GM10248 (cell line): ENCODE results near the gene PADI1.

Experiments used
- CTCF ChIA-PET: fragments of 300-600 bp; sonication (Branson Sonifier 250); formaldehyde crosslinking; extraction: SDS; loops from one replicate; lab custom pipeline; 2021; ENCODE audit warnings: antibody characterized with exemption; lab: Yijun Ruan, JAX
- POLR2A ChIA-PET: fragments of 350-650 bp; sonication (Branson Sonifier 250); formaldehyde crosslinking; extraction: SDS; loops from one replicate; lab custom pipeline; 2020; ENCODE audit warnings: antibody characterized with exemption; lab: Yijun Ruan, JAX
- DNase-seq: peaks from one replicate; pipeline ENCODE4 v3.0.0; 2012; ENCODE audit errors: extremely low spot score
- CTCF ChIP-seq: IDR thresholded peaks from 2 replicates; pipeline ENCODE4 v1.5.1; 2012; ENCODE audit warnings: mild to moderate bottlenecking, low read depth; ENCODE audit errors: extremely low read depth, missing control alignments, control extremely low read depth

The PADI1 gene

GRCh38 chr1:17246971-17247370, 42.0 kb downstream of the PADI1 start:
- no peak for TF ChIP-seq CTCF
- no peak for DNase-seq
- CTCF ChIA-PET: interaction anchor here (1.4 to 2.4 kb wide), 2 partner anchors 10 to 14 kb away, joined by 3 to 13 read pairs; no protein-coding TSS in a partner anchor
- POLR2A ChIA-PET: no interaction called here

GRCh38 chr1:17248781-17249180, 43.9 kb downstream of the PADI1 start, which contains the start of gene PADI3:
Gene PADI3 (plus strand): TSS chr1:17249098. CDS start chr1:17249138, 40 bp downstream.
- ChIA-PET POLR2A (no interaction called here), CTCF (interaction anchor here (1.7 to 2.4 kb wide), 2 partner anchors 12 to 188 kb away, joined by 4 to 13 read pairs; no protein-coding TSS in a partner anchor)
- TF ChIP-seq CTCF: no peak
- no peak for DNase-seq

- ChIA-PET CTCF (interaction anchor here (1.6 kb wide), 2 partner anchors 11 to 14 kb away, joined by 4 read pairs; no protein-coding TSS in a partner anchor), POLR2A (no interaction called here)
- no peak for TF ChIP-seq CTCF
- no peak for DNase-seq
Observed at GRCh38 chr1:17250601-17251000, 45.7 kb downstream of the PADI1 start.

GRCh38 chr1:17251246-17251645, 46.3 kb downstream of the PADI1 start:
- TF ChIP-seq CTCF: no peak
- POLR2A ChIA-PET: no interaction called here

GRCh38 chr1:17251701-17252376, 46.9 kb downstream of the PADI1 start:
- CTCF ChIA-PET: interaction anchor here (1.4 kb wide), 1 partner anchor 127 kb away, joined by 4 read pairs; no protein-coding TSS in a partner anchor
- no peak for DNase-seq
- TF ChIP-seq CTCF: no peak
- POLR2A ChIA-PET: no interaction called here

More at GRCh38 chr1:17251246-17251645, 46.3 kb downstream of the PADI1 start:
- DNase-seq: no peak
- CTCF ChIA-PET: interaction anchor here (1.6 kb wide), 2 partner anchors 11 to 15 kb away, joined by 4 read pairs; no protein-coding TSS in a partner anchor

- TF ChIP-seq CTCF: no peak
- CTCF ChIA-PET: no interaction called here
Observed at GRCh38 chr1:17255336-17255735, 50.4 kb downstream of the PADI1 start.

More at GRCh38 chr1:17255336-17255735, 50.4 kb downstream of the PADI1 start:
- DNase-seq: no peak
- POLR2A ChIA-PET: no interaction called here
